DOHH2 (cell line): ENCODE results near the gene ALPG.
"Not testable (repeated sequence)": the region's sequence is repeated elsewhere in the genome, so short reads cannot be mapped to it uniquely, and the experiment has no call there.

Experiments used
- H3F3A ChIP-seq: fragments of 200-600 bp; sonication (generic), shearing (Covaris generic); 2 replicates; pipeline ENCODE4 v1.6.0; 2016; ENCODE audit warnings: antibody characterized with exemption, mild to moderate bottlenecking; ENCODE audit not compliant: control insufficient read depth, insufficient read depth
- H3K27ac ChIP-seq: fragments of 200-600 bp; sonication (generic); 2 replicates; pipeline ENCODE4 v1.5.1; 2014; ENCODE audit warnings: low read depth, mild to moderate bottlenecking, low read length, moderate library complexity
- H3K27me3 ChIP-seq: fragments of 200-600 bp; sonication (generic); 2 replicates; pipeline ENCODE4 v1.6.1; 2014; ENCODE audit warnings: mild to moderate bottlenecking, low read length, mixed read lengths; ENCODE audit not compliant: control insufficient read depth
- H3K36me3 ChIP-seq: fragments of 200-600 bp; sonication (generic); 2 replicates; pipeline ENCODE4 v1.6.1; 2014; ENCODE audit warnings: mild to moderate bottlenecking, low read length, moderate library complexity, mixed read lengths; ENCODE audit not compliant: control insufficient read depth
- H3K4me1 ChIP-seq: fragments of 200-600 bp; sonication (generic); 2 replicates; pipeline ENCODE4 v1.6.1; 2014; ENCODE audit warnings: mild to moderate bottlenecking, low read length, mixed read lengths; ENCODE audit not compliant: control insufficient read depth
- H3K4me2 ChIP-seq: fragments of 200-600 bp; sonication (generic); 2 replicates; pipeline ENCODE4 v1.6.0; 2014; ENCODE audit warnings: mild to moderate bottlenecking, low read length, moderate library complexity
- H3K4me3 ChIP-seq: fragments of 200-600 bp; sonication (generic); 2 replicates; pipeline ENCODE4 v1.5.1; 2014; ENCODE audit warnings: mild to moderate bottlenecking, low read length, mixed read lengths
- H3K79me2 ChIP-seq: fragments of 200-600 bp; sonication (generic); 2 replicates; pipeline ENCODE4 v1.6.1; 2014; ENCODE audit warnings: mild to moderate bottlenecking, low read length, mixed read lengths; ENCODE audit not compliant: control insufficient read depth
- H3K9me2 ChIP-seq: fragments of 200-600 bp; sonication (generic); replicated peaks from 2 replicates; pipeline ENCODE4 v1.6.1; 2014; ENCODE audit warnings: mild to moderate bottlenecking, low read length, mixed read lengths; ENCODE audit not compliant: control insufficient read depth
- H3K9me3 ChIP-seq: fragments of 200-600 bp; sonication (generic); 2 replicates; pipeline ENCODE4 v1.6.1; 2014; ENCODE audit warnings: antibody characterized with exemption, low read length, mixed read lengths; ENCODE audit not compliant: control insufficient read depth, insufficient read depth
- H4K20me1 ChIP-seq: fragments of 200-600 bp; sonication (generic); 2 replicates; pipeline ENCODE4 v1.6.0; 2014; ENCODE audit warnings: low read depth, mild to moderate bottlenecking, antibody characterized with exemption, low read length, moderate library complexity; ENCODE audit not compliant: control insufficient read depth, insufficient read depth
- EZH2phosphoT487 ChIP-seq: fragments of 200-600 bp; sonication (generic); IDR thresholded peaks from 2 replicates; pipeline ENCODE4 v1.6.1; 2017; ENCODE audit warnings: borderline replicate concordance, mild to moderate bottlenecking, antibody characterized with exemption, low read length, moderate library complexity, mixed read lengths
- TF ChIP-seq, protein P1 (sequence below): fragments of 200-600 bp; sonication (generic); IDR thresholded peaks from one replicate; pipeline ENCODE4 v1.5.1; 2014; ENCODE audit warnings: antibody characterized with exemption, mild to moderate bottlenecking, low read depth, low read length; ENCODE audit not compliant: poor library complexity, severe bottlenecking

ALPG gene

DNA sequence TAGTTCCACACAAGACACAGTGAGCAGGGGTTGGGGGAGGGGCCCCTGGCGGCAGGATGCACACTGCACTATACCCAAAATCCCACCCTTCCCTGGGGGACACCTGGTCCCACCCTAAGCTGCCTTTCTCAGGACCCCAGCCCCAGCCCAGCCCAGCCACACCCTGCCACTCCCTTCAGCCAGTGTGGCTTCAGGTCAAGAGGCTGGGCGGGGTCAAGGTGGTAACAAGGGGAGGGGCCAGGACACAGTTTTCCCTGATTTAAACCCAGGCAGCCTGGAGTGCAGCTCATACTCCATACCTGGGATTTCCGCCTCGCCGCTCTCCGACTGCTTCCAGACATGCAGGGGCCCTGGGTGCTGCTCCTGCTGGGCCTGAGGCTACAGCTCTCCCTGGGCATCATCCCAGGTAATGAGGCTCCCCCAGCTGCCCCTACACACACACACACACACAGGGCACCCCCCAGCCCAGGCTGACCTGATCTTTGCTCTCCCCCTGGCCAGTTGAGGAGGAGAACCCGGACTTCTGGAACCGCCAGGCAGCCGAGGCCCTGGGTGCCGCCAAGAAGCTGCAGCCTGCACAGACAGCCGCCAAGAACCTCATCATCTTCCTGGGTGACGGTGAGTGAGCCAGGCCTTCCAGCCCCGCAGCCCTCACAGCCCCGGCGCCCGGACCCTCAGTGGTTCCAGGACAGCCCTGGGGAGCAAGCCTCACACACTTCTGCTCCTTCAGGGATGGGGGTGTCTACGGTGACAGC, at the start of gene ALPG:
Gene ALPG (plus strand): TSS at position 289 of the 755 bp plus-strand sequence. CDS start 51 bp downstream, at position 340.
- H3K36me3 ChIP-seq, result no peaks in the 10 kb centered on the region
- H3K4me3 ChIP-seq, result no peak within 1 kb of the TSS
- H3K27ac ChIP-seq, result no peak within 1 kb of the TSS
- no peaks in the 10 kb centered on the region for H3K79me2 ChIP-seq
- no peaks in the 10 kb centered on the region for H3K9me2 ChIP-seq
- no peaks in the 10 kb centered on the region for H3K9me3 ChIP-seq
- no peaks in the 10 kb centered on the region for H3K27me3 ChIP-seq
- H3F3A ChIP-seq, result no peaks in the 10 kb centered on the region
- no peak within 1 kb of the TSS for H3K4me2 ChIP-seq
- H3K4me1 ChIP-seq, result no peaks in the 10 kb centered on the region
- no peaks in the 10 kb centered on the region for H4K20me1 ChIP-seq
- TF ChIP-seq, protein P1, sequence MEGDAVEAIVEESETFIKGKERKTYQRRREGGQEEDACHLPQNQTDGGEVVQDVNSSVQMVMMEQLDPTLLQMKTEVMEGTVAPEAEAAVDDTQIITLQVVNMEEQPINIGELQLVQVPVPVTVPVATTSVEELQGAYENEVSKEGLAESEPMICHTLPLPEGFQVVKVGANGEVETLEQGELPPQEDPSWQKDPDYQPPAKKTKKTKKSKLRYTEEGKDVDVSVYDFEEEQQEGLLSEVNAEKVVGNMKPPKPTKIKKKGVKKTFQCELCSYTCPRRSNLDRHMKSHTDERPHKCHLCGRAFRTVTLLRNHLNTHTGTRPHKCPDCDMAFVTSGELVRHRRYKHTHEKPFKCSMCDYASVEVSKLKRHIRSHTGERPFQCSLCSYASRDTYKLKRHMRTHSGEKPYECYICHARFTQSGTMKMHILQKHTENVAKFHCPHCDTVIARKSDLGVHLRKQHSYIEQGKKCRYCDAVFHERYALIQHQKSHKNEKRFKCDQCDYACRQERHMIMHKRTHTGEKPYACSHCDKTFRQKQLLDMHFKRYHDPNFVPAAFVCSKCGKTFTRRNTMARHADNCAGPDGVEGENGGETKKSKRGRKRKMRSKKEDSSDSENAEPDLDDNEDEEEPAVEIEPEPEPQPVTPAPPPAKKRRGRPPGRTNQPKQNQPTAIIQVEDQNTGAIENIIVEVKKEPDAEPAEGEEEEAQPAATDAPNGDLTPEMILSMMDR, result no peak
- TF ChIP-seq EZH2phosphoT487, result no peak

DNA sequence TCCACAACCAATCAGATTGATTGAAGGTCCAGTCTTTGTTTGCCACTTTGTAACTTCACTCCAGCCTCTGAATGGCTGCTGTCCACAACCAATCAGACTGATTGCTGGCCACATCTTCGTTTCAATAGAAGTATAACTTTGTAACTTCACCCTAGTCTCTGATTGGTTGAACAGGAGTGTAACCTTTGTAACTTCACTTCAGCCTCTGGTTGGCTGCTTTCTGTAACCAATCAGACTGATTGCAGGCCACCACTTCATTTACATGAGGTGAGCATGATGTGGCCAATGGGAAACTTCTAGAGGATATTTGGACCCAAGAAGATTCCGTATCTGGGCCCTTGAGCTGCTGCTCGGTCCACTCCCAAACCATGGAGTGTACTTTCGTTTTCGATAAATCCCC, 45.0 kb upstream of the ALPG start:
- Histone ChIP-seq H3K9me3 (peaks cover 5% of the 10 kb centered on the region; the same call in 1 of the 2 replicates), H4K20me1 (no peaks in the 10 kb centered on the region), H3K4me3 (no peak overlapping the region), H3K27me3 (no peaks in the 10 kb centered on the region), H3K4me2 (no peak overlapping the region), H3K4me1 (peaks cover 12% of the 10 kb centered on the region), H3F3A (no peaks in the 10 kb centered on the region), H3K9me2 (no peaks in the 10 kb centered on the region), H3K79me2 (no peaks in the 10 kb centered on the region), H3K36me3 (no peaks in the 10 kb centered on the region), H3K27ac (no peak overlapping the region)
- TF ChIP-seq, protein P1, result no peak
- no peak for TF ChIP-seq EZH2phosphoT487

DNA sequence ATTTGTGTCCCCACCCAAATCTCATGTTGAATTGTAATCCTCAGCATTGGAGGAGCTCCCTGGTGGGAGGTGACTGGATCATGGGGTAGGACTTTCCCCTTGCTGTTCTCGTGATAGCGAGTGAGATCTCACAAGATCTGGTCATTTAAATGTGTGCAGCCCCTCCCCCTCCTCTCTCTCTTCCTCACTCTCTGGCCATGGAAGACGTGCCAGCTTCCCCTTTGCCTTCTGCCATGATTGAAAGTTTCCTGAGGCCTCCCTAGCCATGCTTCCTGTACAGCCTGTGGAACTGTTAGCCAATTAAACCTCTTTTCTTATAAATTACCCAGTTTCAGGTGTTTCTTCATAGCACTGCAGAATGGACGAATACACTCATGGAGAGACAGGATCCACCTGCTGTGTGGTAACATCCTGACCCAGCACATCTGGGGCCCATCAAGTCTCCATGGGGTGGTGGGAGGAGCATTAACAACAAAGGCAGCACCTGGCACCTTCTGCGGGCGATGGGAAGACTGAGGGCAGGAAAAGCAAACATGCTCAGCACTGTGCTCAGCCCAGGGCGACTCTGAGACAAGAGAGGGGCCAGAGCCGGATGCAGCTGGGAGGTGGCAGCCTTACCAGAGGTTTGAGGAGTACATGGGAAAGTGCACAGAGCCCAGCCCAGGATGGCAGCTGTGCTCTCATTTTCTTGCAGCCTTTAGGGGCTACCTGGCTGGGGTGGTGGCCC, 44.3 kb upstream of the ALPG start:
- no peaks in the 10 kb centered on the region for H3K27me3 ChIP-seq
- H3K79me2 ChIP-seq, result no peaks in the 10 kb centered on the region
- no peaks in the 10 kb centered on the region for H3F3A ChIP-seq
- no peak overlapping the region for H3K4me2 ChIP-seq
- H3K4me3 ChIP-seq, result no peak overlapping the region
- no peaks in the 10 kb centered on the region for H4K20me1 ChIP-seq
- H3K4me1 ChIP-seq, result peaks cover 12% of the 10 kb centered on the region
- H3K36me3 ChIP-seq, result no peaks in the 10 kb centered on the region
- H3K9me2 ChIP-seq, result no peaks in the 10 kb centered on the region
- TF ChIP-seq, protein P1, result no peak
- no peak for TF ChIP-seq EZH2phosphoT487
- H3K9me3 ChIP-seq, result peaks cover 5% of the 10 kb centered on the region; the same call in 1 of the 2 replicates
- H3K27ac ChIP-seq, result no peak overlapping the region

DNA sequence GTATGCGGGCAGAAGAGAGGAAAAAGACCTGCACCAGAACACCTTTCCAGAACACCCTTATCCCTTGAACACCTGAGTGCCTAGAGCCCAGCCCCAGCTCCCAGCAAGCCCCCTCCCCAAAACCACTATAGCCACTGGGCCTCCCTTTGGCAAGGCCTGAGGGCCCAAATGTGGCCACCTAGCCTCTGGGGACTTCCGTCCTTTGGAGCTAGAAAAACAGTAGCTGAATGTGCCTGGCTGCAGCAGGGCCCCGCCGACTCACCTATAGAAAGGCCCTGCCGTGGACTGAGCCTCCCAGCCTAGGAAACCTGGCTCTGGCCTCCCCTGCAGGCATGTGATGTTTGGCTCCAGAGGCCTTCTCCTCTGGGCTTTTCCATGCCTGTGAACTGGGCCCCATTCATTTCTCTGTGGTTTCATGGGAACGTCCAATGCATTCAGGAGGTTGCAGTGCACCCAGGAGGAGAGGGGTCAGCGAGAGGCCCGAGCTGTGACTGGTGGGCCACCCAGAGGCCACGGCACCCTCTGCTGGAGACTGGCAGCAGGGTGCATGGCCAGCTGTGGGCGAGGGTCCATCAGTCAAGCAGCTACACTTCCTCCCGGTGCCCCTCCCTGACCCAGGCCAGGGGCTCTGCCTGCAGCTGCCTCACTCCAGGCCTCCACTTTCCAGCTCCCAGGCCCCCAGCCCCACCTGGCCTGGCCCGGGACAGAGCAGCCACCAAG, 43.4 kb upstream of the ALPG start:
- H3K27me3 ChIP-seq, H3F3A ChIP-seq, H4K20me1 ChIP-seq, H3K27ac ChIP-seq, H3K36me3 ChIP-seq, H3K9me2 ChIP-seq, H3K9me3 ChIP-seq, H3K79me2 ChIP-seq: not testable (repeated sequence)
- Histone ChIP-seq H3K4me3 (peak overlapping the region; percentile 22), H3K4me2 (peak overlapping the region; percentile 57), H3K4me1 (peaks cover 12% of the 10 kb centered on the region)
